ENCODE data around the gene IFNGR1.

- TF ChIP-seq TAF1 (IDR thresholded peaks at IDR 0.05; ENCODE audit: borderline replicate concordance, insufficient read depth, low read length) (no peak), REST (IDR thresholded peaks at IDR 0.05; ENCODE audit: insufficient read depth in 1 of 2, low read depth in 2 of 2, low read length in 2 of 2) (no peak), POLR2AphosphoS5 (IDR thresholded peaks at IDR 0.05; ENCODE audit: low read depth, low read length) (no peak), SIN3A (IDR thresholded peaks at IDR 0.05; ENCODE audit: borderline replicate concordance, insufficient read depth, low read length) (no peak), FOXP2 (optimal IDR thresholded peaks at IDR 0.05; ENCODE audit: borderline replicate concordance, extremely low read depth, extremely low read length, insufficient read depth) (no peak)
These were observed 63.4 kb downstream of the IFNGR1 start for GRCh38 chr6:137155830-137156229.

Data from PFSK-1 (cell line).